Left lung (tissue), 10 donors: ENCODE results near the gene CRLF3. TPM values are rescaled to one million over a fixed set of nuclear protein-coding genes. Genes with fewer than 3 reads are reported as not detected.
"Not testable (repeated sequence)": the region's sequence is repeated elsewhere in the genome, so short reads cannot be mapped to it uniquely, and the experiment has no call there.

Experiments used
- ATAC-seq: fragments of 200-7000 bp; cut with Tn5 transposase; one replicate; pipeline ENCODE4 v1.9.1; 2020; ENCODE audit warnings: moderate library complexity
- DNase-seq, 4 donors: peaks; one replicate each; pipeline ENCODE4 v3.0.0-alpha.2; 2013 to 2020
- H3K27ac ChIP-seq, 2 donors: fragments of 200-600 bp; sonication (generic) in 1 of 2; one replicate each; pipeline versions ENCODE4 v1.5.0 to v1.8.0; 2020 to 2021
- H3K27me3 ChIP-seq, 2 donors: fragments of 200-600 bp; sonication (generic) in 1 of 2; one replicate each; pipeline versions ENCODE4 v1.5.0 to v1.8.0; 2020 to 2021
- H3K36me3 ChIP-seq, 2 donors: fragments of 200-600 bp; sonication (generic) in 1 of 2; one replicate each; pipeline versions ENCODE4 v1.5.0 to v1.8.0; 2020 to 2021
- H3K4me1 ChIP-seq, 2 donors: fragments of 200-600 bp; one replicate each; pipeline ENCODE4 v1.8.0; 2021
- H3K4me3 ChIP-seq, 2 donors: fragments of 200-600 bp; sonication (generic) in 1 of 2; one replicate each; pipeline versions ENCODE4 v1.5.0 to v1.8.0; 2020 to 2021; ENCODE audit warnings: mild to moderate bottlenecking in 1 of 2
- H3K9me3 ChIP-seq, 2 donors: fragments of 200-600 bp; sonication (generic) in 1 of 2; one replicate each; pipeline versions ENCODE4 v1.5.0 to v1.8.0; 2020 to 2021
- intact Hi-C, 2 donors: fragments of 100-400 bp; cut with DNase I; formaldehyde crosslinking; loops; one replicate each; pipeline versions ENCODE4 v1.11.2 to v1.14.2; 2022
- polyA plus RNA-seq, 6 donors: library from polyadenylated mRNA; unstranded; fragments of 120-200 nt; gene quantifications; one replicate each; pipeline ENCODE4 v1.2.1, GENCODE V29; 2013; ENCODE audit not compliant: insufficient read length in 6 of 6
- total RNA-seq, 2 donors: library from RNA; stranded (reverse); fragmentation: NEBNext Ultra II Directional; extraction: Animal tissue kit (Norgen Biotek cat#: 25700); gene quantifications; one replicate each; pipeline ENCODE4 v1.2.1, GENCODE V29; 2021
- TF ChIP-seq, protein P1 (sequence below), 2 donors: fragments of 200-600 bp; sonication (generic) in 1 of 2; IDR thresholded peaks; one replicate each; pipeline versions ENCODE4 v1.5.0 to v1.8.0; 2021; ENCODE audit warnings: antibody characterized with exemption in 2 of 2
- donor health status: DM: no; HTN: yes; CAD: no.
- donor health status: DM: no; HTN: no; CAD: no.

The CRLF3 gene
- total and polyA plus RNA-seq, 8 donors = 13.1 to 35.9 (median 27.5) TPM

GRCh38 chr17:30761060-30761459 lies 63.4 kb downstream of the CRLF3 start:
- TF ChIP-seq, protein P1, sequence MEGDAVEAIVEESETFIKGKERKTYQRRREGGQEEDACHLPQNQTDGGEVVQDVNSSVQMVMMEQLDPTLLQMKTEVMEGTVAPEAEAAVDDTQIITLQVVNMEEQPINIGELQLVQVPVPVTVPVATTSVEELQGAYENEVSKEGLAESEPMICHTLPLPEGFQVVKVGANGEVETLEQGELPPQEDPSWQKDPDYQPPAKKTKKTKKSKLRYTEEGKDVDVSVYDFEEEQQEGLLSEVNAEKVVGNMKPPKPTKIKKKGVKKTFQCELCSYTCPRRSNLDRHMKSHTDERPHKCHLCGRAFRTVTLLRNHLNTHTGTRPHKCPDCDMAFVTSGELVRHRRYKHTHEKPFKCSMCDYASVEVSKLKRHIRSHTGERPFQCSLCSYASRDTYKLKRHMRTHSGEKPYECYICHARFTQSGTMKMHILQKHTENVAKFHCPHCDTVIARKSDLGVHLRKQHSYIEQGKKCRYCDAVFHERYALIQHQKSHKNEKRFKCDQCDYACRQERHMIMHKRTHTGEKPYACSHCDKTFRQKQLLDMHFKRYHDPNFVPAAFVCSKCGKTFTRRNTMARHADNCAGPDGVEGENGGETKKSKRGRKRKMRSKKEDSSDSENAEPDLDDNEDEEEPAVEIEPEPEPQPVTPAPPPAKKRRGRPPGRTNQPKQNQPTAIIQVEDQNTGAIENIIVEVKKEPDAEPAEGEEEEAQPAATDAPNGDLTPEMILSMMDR (IDR thresholded peaks at IDR 0.05) = no peak

DNA sequence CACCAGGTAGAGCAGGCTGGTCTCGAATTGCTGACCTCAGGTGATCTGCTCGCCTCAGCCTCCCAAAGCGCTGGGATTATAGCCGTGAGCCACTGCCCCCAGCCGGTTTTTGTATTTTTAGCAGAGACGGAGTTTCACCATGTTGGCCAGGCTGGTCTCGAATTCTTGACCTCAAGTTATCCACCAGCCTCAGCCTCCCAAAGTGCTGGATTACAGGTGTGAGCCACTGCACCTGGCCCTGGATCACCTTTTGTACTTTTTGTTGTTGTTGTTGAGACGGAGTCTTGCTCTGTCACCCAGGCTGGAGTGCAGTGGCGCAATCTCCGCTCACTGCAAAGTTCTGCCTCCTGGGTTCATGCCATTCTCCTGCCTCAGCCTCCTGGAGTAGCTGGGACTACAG lies 71.2 kb downstream of the CRLF3 start:
- peaks cover 0 to 87% of the 10 kb centered on the region in 2 donors for H3K36me3 ChIP-seq
- H3K27me3 ChIP-seq, H3K27ac ChIP-seq, H3K9me3 ChIP-seq, ATAC-seq, H3K4me3 ChIP-seq, DNase-seq, H3K4me1 ChIP-seq, intact Hi-C loops: not testable (repeated sequence)

More at GRCh38 chr17:30761060-30761459, 63.4 kb downstream of the CRLF3 start:
- no peaks in the 10 kb centered on the region for H3K27me3 ChIP-seq
- no peaks in the 10 kb centered on the region for H3K9me3 ChIP-seq
- H3K4me1 ChIP-seq = no peaks in the 10 kb centered on the region
- H3K27ac ChIP-seq = no peak overlapping the region
- H3K4me3 ChIP-seq = no peak overlapping the region
- intact Hi-C loops = no loop called here
- ATAC-seq (no peak), DNase-seq (no peak)
- H3K36me3 ChIP-seq = peaks cover 0 to 77% of the 10 kb centered on the region in 2 donors

- ATAC-seq, H3K9me3 ChIP-seq, H3K4me3 ChIP-seq, intact Hi-C loops, H3K27me3 ChIP-seq, H3K27ac ChIP-seq, DNase-seq, H3K4me1 ChIP-seq: not testable (repeated sequence)
- peaks cover 0 to 88% of the 10 kb centered on the region in 2 donors for H3K36me3 ChIP-seq
Measured at GRCh38 chr17:30750982-30751381, 73.5 kb downstream of the CRLF3 start.

DNA sequence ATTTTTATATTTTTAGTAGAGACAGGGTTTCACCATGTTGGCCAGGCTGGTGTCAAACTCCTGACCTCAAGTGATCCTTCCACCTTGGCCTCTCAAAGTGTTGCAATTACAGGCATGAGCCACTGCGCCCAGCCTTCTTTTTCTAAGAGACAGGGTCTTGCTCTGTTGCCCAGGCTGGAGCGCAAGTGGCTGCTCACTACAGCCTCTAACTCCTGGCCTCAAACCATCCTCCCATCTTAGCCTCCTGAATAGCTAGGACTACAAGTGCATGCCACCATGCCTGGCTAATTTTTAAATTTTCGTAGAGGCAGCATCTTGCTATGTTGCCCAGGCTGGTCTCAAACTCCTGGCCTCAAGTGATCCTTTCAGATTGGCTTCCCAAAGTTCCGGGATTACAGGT lies 76.9 kb downstream of the CRLF3 start:
- H3K4me1 ChIP-seq, H3K27me3 ChIP-seq, ATAC-seq, DNase-seq, intact Hi-C loops, H3K9me3 ChIP-seq, H3K27ac ChIP-seq, H3K4me3 ChIP-seq: not testable (repeated sequence)
- H3K36me3 ChIP-seq = peaks cover 0 to 70% of the 10 kb centered on the region in 2 donors

DNA sequence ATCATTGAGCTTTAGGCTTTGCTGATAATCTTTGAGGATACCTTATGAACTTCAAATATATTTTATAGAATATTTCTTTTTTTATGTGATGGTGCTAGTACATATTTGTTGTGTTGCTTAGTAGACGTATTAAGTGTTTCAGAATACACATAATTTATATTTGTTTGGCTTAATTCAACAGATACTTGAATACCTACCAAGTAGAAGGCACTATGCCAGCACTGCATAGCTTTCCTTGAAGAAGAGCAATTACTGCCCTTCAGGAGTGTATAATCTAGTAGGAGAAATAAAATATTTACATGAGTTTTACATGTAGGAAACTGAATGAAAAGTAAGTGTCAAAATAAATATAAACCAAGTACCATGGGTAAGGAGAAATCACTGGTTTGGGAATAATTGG lies 81.8 kb downstream of the CRLF3 start:
- H3K4me1 ChIP-seq, DNase-seq, H3K27me3 ChIP-seq, ATAC-seq, intact Hi-C loops, H3K4me3 ChIP-seq, H3K27ac ChIP-seq, H3K9me3 ChIP-seq: not testable (repeated sequence)
- H3K36me3 ChIP-seq = peaks cover 0 to 34% of the 10 kb centered on the region in 2 donors

DNA sequence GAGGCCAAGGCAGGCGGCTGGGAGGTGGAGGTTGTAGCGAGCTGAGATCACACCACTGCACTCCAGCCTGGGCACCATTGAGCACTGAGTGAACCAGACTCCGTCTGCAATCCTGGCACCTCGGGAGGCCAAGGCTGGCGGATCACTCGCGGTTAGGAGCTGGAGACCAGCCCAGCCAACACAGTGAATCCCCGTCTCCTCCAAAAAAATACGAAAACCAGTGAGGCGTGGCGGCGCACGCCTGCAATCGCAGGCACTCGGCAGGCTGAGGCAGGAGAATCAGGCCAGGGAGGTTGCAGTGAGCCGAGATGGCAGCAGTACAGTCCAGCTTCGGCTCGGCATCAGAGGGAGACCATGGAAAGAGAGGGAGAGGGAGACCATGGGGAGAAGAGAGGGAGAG lies 88.1 kb downstream of the CRLF3 start:
- DNase-seq = peak in 1 of 4 donors; percentile 24
- H3K27me3 ChIP-seq, ATAC-seq, H3K9me3 ChIP-seq, intact Hi-C loops, H3K27ac ChIP-seq, H3K4me3 ChIP-seq: not testable (repeated sequence)
- Histone ChIP-seq H3K36me3 (peaks cover 0 to 24% of the 10 kb centered on the region in 2 donors), H3K4me1 (peaks cover 0 to 23% of the 10 kb centered on the region in 2 donors)

DNA sequence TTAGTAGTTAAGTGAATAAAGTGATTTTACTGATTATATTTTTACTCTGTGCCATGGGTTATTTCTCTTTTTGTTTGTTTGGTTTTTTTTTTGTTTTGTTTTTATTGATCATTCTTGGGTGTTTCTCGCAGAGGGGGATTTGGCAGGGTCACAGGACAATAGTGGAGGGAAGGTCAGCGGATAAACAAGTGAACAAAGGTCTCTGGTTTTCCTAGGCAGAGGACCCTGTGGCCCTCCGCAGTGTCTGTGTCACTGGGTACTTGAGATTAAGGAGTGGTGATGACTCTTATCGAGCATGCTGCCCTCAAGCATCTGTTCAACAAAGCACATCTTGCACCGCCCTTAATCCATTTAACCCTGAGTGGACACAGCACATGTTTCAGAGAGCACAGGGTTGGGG lies 88.8 kb downstream of the CRLF3 start:
- H3K4me3 ChIP-seq, H3K27ac ChIP-seq, intact Hi-C loops, DNase-seq, H3K27me3 ChIP-seq, ATAC-seq, H3K9me3 ChIP-seq: not testable (repeated sequence)
- peaks cover 0 to 27% of the 10 kb centered on the region in 2 donors for H3K4me1 ChIP-seq
- peaks cover 0 to 24% of the 10 kb centered on the region in 2 donors for H3K36me3 ChIP-seq

GRCh38 chr17:30735206-30735605 lies 89.3 kb downstream of the CRLF3 start:
- ATAC-seq, H3K9me3 ChIP-seq, H3K27ac ChIP-seq, H3K4me3 ChIP-seq, intact Hi-C loops, DNase-seq, H3K27me3 ChIP-seq: not testable (repeated sequence)
- Histone ChIP-seq H3K36me3 (peaks cover 0 to 24% of the 10 kb centered on the region in 2 donors), H3K4me1 (peaks cover 0 to 29% of the 10 kb centered on the region in 2 donors)

GRCh38 chr17:30734153-30734552 lies 90.3 kb downstream of the CRLF3 start:
- peaks cover 0 to 32% of the 10 kb centered on the region in 2 donors for H3K4me1 ChIP-seq
- DNase-seq = peak in 1 of 4 donors; percentile 26
- H3K9me3 ChIP-seq, H3K4me3 ChIP-seq, H3K27me3 ChIP-seq, intact Hi-C loops, ATAC-seq, H3K27ac ChIP-seq: not testable (repeated sequence)
- peaks cover 0 to 19% of the 10 kb centered on the region in 2 donors for H3K36me3 ChIP-seq

Other genes with a start within 250 kb of the CRLF3 start
- 1 to 10 TPM; 2.6 to 4.4 TPM for gene ATAD5, start 7.3 kb upstream of the CRLF3 start, total RNA-seq
- gene ATAD5, start 7.3 kb upstream of the CRLF3 start, polyA plus RNA-seq = 10 to 100 TPM in 3 of 6 donors, 1 to 10 TPM in 3; 7.2 to 10.6 (median 10.0) TPM
- gene TEFM, start 81.5 kb upstream of the CRLF3 start, total RNA-seq = 10 to 100 TPM; 14.0 to 14.9 TPM
- gene TEFM, start 81.5 kb upstream of the CRLF3 start, polyA plus RNA-seq = 10 to 100 TPM; 22.1 to 28.1 (median 24.5) TPM
- gene ADAP2, start 97.3 kb upstream of the CRLF3 start, total RNA-seq = 10 to 100 TPM; 23.3 to 46.1 TPM
- gene ADAP2, start 97.3 kb upstream of the CRLF3 start, polyA plus RNA-seq = 1 to 10 TPM; 4.4 to 6.6 (median 5.1) TPM
- 10 to 100 TPM; 19.8 to 38.5 TPM for gene RNF135, start 146.3 kb upstream of the CRLF3 start, total RNA-seq
- 10 to 100 TPM; 15.0 to 17.5 (median 16.1) TPM for gene RNF135, start 146.3 kb upstream of the CRLF3 start, polyA plus RNA-seq